Bronchial epithelial cell (primary cell): Measurements from ENCODE around the gene APOD. TPM values are rescaled to one million over a fixed set of nuclear protein-coding genes. Genes with fewer than 3 reads are reported as not detected.
"Not testable (repeated sequence)": the region's sequence is repeated elsewhere in the genome, so short reads cannot be mapped to it uniquely, and the experiment has no call there.

Experiments
- DNase-seq: peaks from one replicate; pipeline ENCODE4 v3.0.0-alpha.2; 2010; ENCODE audit warnings: low read depth
- FAIRE-seq: peaks from 2 replicates; lab custom pipeline; 2011; peaks lifted over from hg19 to GRCh38; lab: Jason Lieb, UNC
- H3K27me3 ChIP-seq: 2 replicates; pipeline ENCODE4 v1.5.1; 2011; ENCODE audit warnings: low read length; ENCODE audit not compliant: control insufficient read depth, insufficient read depth
- H3K36me3 ChIP-seq: 2 replicates; pipeline ENCODE4 v1.5.1; 2011; ENCODE audit warnings: low read length; ENCODE audit not compliant: control insufficient read depth, insufficient read depth
- H3K4me3 ChIP-seq: 2 replicates; pipeline ENCODE4 v1.5.1; 2011; ENCODE audit warnings: mild to moderate bottlenecking, low read depth, low read length, control low read depth
- CTCF ChIP-seq: IDR thresholded peaks from 2 replicates; pipeline ENCODE4 v1.5.1; 2011; ENCODE audit warnings: mild to moderate bottlenecking, moderate library complexity, low read length, control low read depth, inconsistent platforms; ENCODE audit not compliant: insufficient read depth, severe bottlenecking
- total RNA-seq: library from RNA; depleted of rRNA; stranded (reverse); fragments of >200 nt; gene quantifications from 2 replicates; pipeline ENCODE4 v1.2.1, GENCODE V29; 2014

Gene APOD
- total RNA-seq: 0.77 and 3.9 TPM in 2 replicates

DNA sequence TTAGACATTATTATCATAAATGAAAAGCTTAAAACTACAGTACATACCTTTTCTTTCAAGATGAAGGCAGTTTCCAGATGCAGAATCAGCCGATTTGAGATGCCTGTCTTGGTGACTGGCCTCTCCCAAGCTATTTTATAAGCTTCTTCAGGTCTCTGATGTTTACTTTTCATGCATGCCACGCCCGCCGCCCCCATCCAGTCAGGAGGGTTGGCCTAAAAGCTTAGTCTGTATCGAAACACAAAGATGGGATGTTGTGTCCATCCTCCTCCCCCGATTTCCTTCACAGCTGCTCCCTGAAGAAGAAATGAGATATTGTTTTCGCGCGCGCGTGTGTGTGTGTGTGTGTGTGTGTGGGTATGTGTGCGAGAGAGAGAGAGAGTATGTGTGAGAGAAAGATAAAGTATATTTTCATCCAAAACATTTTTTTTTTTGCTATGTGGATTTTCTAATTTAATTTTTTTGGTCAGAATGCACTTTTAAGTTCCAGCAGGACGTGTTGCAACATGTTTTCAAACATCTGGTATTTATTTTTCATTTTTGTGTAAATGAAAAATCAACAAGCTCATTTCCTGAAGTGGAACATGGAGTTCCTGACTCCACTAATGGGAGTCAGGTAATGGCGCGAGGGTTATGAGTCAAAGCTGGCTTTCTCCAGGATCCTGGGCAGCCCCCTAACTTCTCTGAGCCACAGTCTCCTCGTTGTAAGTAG, at the start of gene APOD:
Gene APOD (minus strand): TSS at position 110 of the 712 bp plus-strand sequence. CDS start 4,479 bp downstream, outside the sequence.
- FAIRE-seq: no peak

DNA sequence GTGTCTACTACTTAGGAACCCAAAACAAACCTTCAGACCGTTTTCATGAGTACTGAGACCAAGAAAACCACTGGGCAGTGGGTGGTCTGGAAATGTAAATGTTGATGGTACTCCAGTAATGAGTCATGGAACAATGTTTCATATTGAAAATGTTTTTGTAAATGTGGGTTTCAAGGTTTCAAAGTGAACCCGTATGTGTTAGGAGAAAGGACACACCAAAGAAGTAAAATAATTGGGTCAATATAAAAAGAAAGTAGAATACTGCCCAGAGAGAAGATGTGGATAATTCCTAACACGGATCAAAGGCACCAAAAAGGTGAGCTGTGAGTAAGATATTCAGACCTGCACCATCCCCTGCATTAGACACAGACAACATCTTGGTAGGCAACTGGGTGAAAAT, 49.6 kb upstream of the APOD start:
- not testable (repeated sequence) for H3K27me3 ChIP-seq, H3K4me3 ChIP-seq, DNase-seq, H3K36me3 ChIP-seq, FAIRE-seq

More for the DNA sequence above, at the start of gene APOD:
- DNase-seq: peak; percentile 77
- H3K4me3 ChIP-seq: no peak within 1 kb of the TSS
- H3K27me3 ChIP-seq: no peaks in the 10 kb centered on the region
- no peak for TF ChIP-seq CTCF
- no peaks in the 10 kb centered on the region for H3K36me3 ChIP-seq

DNA sequence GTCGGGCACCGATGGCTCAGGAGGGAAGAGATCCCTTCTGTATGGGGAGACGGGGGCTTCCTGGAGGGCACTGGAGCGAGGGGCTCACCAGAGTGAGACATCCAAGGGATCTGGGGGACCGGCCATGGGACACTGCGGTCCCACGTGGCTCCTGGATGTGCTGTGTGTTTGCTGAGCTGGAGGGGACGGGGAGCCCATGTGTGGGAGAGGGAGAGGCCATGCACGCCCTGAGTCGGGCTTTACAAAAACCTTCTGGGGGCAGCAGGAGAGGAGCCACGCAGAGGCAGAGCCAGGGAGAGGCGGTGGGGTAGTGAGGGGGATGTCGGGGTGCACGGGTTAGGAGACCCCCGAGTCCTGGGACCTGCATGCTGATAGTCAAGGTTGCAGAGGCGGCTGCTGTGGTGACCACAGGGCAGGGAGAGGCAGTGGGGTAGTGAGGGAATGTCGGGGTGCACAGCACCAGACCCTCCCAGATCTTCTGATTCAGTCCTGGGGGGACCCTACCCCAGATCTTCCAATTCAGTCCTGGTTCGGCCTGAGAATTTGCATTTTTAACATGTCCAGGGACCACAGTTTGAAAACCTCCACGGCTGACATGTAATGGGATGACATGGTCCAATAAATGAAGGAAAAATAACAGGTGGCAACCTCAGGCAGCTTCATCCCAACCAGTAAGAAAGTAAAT, 48.9 kb upstream of the APOD start:
- H3K4me3 ChIP-seq, FAIRE-seq, H3K27me3 ChIP-seq, H3K36me3 ChIP-seq, DNase-seq: not testable (repeated sequence)

DNA sequence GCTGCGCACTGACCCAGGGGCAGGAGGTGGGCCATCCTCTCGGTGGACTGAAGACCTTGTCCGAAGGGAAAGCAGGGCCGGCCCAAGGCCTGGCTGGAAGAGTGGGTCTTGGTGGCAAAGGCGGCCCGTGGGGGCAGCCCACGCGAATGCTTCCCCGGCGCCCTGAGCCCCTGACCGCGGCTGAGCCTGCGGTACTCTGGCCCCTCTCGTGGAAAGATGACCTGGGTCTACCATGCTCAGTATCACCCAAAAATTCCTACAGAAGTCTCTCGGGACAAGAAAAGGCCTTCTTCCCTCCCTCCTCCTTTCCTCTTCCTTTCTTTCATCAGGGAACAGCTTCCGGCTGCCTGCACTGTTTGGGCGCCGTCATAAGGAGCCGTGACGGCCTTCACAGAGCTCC, 48.3 kb upstream of the APOD start:
- not testable (repeated sequence) for FAIRE-seq, H3K4me3 ChIP-seq, H3K36me3 ChIP-seq, DNase-seq, H3K27me3 ChIP-seq

- H3K36me3 ChIP-seq, H3K27me3 ChIP-seq, DNase-seq, FAIRE-seq, H3K4me3 ChIP-seq: not testable (repeated sequence)
Observed at GRCh38 chr3:195630938-195631495, 47.3 kb upstream of the APOD start.

GRCh38 chr3:195630086-195630917, 46.6 kb upstream of the APOD start:
- not testable (repeated sequence) for H3K27me3 ChIP-seq, DNase-seq, H3K4me3 ChIP-seq, H3K36me3 ChIP-seq, FAIRE-seq

DNA sequence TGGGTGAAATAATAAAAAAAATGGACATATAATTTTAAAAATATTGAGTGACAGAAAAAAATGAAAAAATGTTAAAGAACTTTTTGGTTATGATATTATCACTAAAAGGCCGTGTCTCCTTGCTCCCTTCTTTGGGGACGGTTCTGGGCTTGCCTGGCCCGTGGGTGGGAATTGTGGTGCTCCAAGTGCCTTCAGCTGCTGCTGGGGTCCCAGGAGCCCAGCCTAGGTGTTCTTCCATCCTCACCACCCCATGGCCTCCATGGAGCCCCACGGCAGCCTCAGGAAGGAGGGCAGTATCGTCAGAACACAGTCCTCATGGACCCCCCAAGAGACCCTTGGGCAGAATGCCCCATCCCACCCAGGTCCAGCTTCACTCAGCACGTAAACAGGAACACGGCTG, 45.9 kb upstream of the APOD start:
- not testable (repeated sequence) for FAIRE-seq, H3K27me3 ChIP-seq, H3K4me3 ChIP-seq, DNase-seq, H3K36me3 ChIP-seq

DNA sequence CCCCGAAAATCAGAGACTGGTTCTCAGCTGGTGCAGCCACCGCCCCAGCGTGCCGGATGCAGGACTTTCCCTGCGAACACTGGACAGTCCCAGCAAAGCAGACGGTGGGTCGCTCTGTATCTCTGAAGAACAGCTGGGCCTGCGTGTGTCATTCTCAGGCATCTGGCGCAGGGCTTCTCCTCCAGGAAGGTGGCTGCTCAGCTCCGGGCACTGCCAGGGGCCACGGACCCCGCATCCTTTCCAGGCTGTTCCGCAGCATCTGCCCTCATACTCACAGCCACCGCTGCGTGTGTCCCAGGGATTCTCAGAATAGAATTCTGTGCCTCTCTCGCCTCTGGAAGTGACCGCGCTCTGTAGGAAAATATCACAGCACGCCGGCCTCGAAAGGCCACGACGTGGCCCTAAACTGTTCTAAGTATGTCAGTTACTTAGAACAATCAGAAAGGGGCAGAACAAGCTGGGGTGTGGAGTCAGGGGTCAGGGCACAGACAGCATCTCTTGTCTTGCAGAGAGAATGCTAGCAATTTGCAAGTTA, 44.7 kb upstream of the APOD start:
- not testable (repeated sequence) for H3K27me3 ChIP-seq, DNase-seq, H3K4me3 ChIP-seq, H3K36me3 ChIP-seq
- FAIRE-seq: peak; percentile 72

DNA sequence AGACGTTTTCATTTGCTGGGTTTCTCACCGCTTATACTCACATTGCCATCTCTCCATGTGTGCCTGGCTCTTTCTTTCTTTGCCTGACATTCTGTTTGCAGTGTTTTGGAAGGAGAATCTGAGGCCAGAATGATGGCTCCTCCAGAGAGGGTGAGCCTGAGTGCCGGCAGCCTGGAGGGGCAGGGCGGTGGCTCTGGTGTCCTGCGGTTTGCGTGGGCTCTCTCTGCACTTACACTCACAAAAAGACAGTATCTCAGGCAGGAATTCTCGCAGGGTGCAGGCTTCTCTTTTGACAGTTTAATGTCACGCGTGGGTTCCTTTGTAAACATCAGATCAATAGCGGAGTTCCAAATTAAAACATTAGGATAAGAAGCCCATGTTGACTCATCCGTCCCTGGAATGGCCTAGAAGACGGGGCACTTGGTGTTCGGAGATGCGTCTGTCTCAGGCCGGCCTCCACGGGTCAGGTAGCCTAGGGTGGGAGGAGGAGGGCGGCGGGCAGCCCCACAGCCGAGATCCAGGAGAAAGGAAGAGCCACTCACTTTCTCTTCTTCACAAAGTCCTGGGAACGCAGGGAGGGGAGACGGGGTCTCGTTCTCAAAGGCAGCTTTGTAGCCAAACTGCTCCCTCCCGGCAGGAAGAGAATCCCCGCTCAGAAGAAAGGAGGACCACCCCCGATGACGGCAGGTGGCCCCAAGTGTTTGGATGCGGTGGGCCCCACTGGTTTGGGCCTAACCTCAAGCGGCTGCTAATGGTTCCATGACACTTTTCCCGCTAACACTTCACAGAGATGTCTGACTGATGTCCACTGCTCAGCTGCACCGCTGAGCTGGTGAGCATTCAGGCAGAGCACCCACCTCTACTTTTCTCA, 44.0 kb upstream of the APOD start:
- not testable (repeated sequence) for H3K4me3 ChIP-seq, DNase-seq, H3K36me3 ChIP-seq, H3K27me3 ChIP-seq, FAIRE-seq

DNA sequence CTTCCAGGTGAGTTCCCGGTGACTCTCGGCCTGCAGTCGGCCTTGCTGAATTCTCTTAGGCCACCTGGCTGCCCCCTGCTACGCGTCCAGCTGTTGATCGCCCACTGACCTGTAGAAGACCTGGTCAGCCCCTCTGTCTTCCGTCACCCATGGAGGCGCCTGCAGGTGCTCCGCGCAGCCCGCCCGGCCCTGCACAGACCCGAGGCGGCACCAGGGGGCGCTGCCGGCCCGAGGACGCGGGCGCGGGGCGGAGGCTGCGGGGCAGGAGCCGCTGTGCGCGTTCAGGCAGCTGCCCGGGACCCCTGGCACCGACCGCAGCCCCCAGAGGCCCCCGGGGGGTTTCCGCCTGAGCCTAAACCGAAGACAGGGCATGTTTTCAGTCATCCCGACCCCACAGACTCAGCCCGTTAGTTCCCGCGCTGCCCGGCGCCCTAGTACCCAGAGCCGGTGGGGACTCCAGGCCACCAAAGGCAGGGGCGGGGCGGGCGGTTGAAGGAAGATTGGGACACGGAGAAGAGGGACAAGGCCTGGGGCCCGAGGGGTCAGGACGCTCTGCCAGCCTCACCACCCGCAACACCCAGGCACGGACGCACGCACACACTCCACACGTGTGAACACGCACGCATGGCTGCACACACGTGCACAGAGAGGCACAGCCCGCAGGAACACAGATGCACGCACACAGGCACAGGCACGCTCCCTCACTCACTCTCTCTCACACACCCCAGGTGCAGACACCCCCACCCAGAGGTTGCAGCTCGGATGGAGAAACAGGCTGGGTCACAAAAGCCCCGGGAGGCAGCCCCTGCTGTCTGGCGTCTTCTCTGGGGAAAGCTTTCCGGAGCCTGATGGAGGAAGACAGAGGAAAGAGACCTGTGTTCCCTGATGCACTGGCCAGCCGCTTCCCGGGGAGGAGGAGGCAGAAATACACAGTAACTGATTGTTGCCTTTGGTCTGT, 41.1 kb upstream of the APOD start:
- not testable (repeated sequence) for DNase-seq, FAIRE-seq, H3K27me3 ChIP-seq, H3K36me3 ChIP-seq, H3K4me3 ChIP-seq

GRCh38 chr3:195624171-195624570, 40.4 kb upstream of the APOD start:
- not testable (repeated sequence) for H3K27me3 ChIP-seq, FAIRE-seq, DNase-seq, H3K4me3 ChIP-seq, H3K36me3 ChIP-seq
